Gastrocnemius medialis (tissue), 4 donors: Measurements from ENCODE around the gene IMPA2. TPM values are rescaled to one million over a fixed set of nuclear protein-coding genes. Genes with fewer than 3 reads are reported as not detected.

ENCODE experiments used
- ATAC-seq, 2 donors: fragments of 150-250 bp; one replicate each; pipeline ENCODE4 v1.9.1; 2016
- DNase-seq, 2 donors: peaks; one replicate each; pipeline ENCODE4 v3.0.0-alpha.2; 2019
- H3K27ac ChIP-seq, 4 donors: fragments of 200-600 bp; sonication (generic); 1 replicate in 1 of 4; 2 replicates in 3 of 4; pipeline ENCODE4 v1.5.1; 2016 to 2018; ENCODE audit warnings: mild to moderate bottlenecking in 2 of 4, moderate library complexity in 1 of 4
- H3K27me3 ChIP-seq, 3 donors: fragments of 200-600 bp; sonication (generic) in 2 of 3; 1 replicate in 1 of 3; 2 replicates in 2 of 3; pipeline versions ENCODE4 v1.5.1 to v1.6.0; 2016 to 2019; ENCODE audit warnings: mild to moderate bottlenecking in 1 of 3, moderate library complexity in 1 of 3
- H3K36me3 ChIP-seq, 2 donors: fragments of 200-600 bp; sonication (generic) in 1 of 2; one replicate each; pipeline ENCODE4 v1.5.1; 2017 to 2018
- H3K4me1 ChIP-seq, 2 donors: fragments of 200-600 bp; sonication (generic) in 1 of 2; one replicate each; pipeline ENCODE4 v1.5.1; 2016 to 2017; ENCODE audit warnings: mild to moderate bottlenecking in 2 of 2
- H3K4me3 ChIP-seq, 4 donors: fragments of 200-600 bp; sonication (generic) in 3 of 4; 1 replicate in 1 of 4; 2 replicates in 3 of 4; pipeline ENCODE4 v1.5.1; 2016 to 2019; ENCODE audit warnings: mild to moderate bottlenecking in 2 of 4
- H3K9me3 ChIP-seq, 3 donors: fragments of 200-600 bp; sonication (generic) in 2 of 3; 1 replicate in 1 of 3; 2 replicates in 2 of 3; pipeline ENCODE4 v1.5.1; 2016 to 2019
- POLR2A ChIP-seq, 2 donors: fragments of 450-650 bp; IDR thresholded peaks; one replicate each; pipeline ENCODE4 v1.6.1; 2017; ENCODE audit warnings: antibody characterized with exemption in 2 of 2, mild to moderate bottlenecking in 2 of 2, moderate library complexity in 2 of 2
- in situ Hi-C, 4 donors: fragments of 200-750 bp; cut with MboI; loops; one replicate each; pipeline versions ENCODE4 v1.15.0 to v1.8.0; 2017; ENCODE audit warnings: low sequenced_read_pairs in 4 of 4
- intact Hi-C: fragments of 100-400 bp; cut with DNase I; formaldehyde crosslinking; loops from one replicate; pipeline ENCODE4 v1.15.1; 2023; ENCODE audit warnings: low total_unique reads
- total RNA-seq, 4 donors: library from RNA; depleted of rRNA; stranded (reverse); fragments of >200 nt; gene quantifications; one replicate each; pipeline versions ENCODE4 v1.1.0 to v1.2.3, GENCODE V29; 2016
- TF ChIP-seq, protein P1 (sequence below), 5 experiments: fragments of 450-650 bp in 3 of 5; fragments of 200-600 bp in 2 of 5; sonication (generic) in 2 of 5; IDR thresholded peaks in 4 of 5; conservative IDR thresholded peaks in 1 of 5; 1 replicate in 4 of 5; 2 replicates in 1 of 5; pipeline ENCODE4 v1.5.1; 2016 to 2019; ENCODE audit warnings: antibody characterized with exemption in 5 of 5, mild to moderate bottlenecking in 3 of 5, moderate library complexity in 3 of 5

IMPA2 gene
- total RNA-seq, 4 donors from 2014 or later: 245 to 391 (median 274) TPM

DNA sequence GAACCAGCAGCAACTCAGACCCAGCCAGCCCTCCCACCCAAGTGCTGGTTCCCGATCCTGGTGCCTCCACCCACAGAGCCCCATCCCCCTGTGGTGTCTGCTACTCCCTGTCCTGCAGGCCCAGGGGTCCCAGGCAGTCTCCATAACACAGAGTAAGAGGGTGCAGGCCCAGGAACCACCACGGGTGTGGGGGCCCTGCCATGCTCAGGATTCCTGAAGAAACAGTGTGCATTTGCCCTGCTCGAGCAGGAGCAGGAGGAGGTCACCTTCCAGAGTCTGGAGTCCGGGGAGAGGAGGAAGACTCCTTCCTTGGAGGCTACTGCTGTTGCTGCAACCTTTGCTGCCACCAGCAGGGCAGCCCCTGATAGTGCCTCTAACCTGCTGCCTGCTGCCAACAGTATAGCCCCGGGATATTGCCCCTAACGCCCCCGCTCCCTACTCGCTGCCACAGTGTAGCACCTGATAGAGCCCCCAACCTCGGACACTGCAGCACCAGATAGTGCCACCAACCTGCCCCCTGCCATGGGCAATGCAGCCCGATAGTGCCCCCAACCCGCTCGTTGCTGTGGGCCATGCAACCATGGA lies 65.5 kb downstream of the IMPA2 start:
- Histone ChIP-seq H3K27ac (no peak overlapping the region), H3K4me3 (no peak overlapping the region), H3K36me3 (no peaks in the 10 kb centered on the region), H3K4me1 (no peaks in the 10 kb centered on the region), H3K27me3 (peaks cover 0 to 2% (median 0%) of the 10 kb centered on the region in 3 donors), H3K9me3 (no peaks in the 10 kb centered on the region)
- DNase-seq (no peak), ATAC-seq (no peak)
- TF ChIP-seq POLR2A (IDR thresholded peaks at IDR 0.05): no peak
- TF ChIP-seq, protein P1, sequence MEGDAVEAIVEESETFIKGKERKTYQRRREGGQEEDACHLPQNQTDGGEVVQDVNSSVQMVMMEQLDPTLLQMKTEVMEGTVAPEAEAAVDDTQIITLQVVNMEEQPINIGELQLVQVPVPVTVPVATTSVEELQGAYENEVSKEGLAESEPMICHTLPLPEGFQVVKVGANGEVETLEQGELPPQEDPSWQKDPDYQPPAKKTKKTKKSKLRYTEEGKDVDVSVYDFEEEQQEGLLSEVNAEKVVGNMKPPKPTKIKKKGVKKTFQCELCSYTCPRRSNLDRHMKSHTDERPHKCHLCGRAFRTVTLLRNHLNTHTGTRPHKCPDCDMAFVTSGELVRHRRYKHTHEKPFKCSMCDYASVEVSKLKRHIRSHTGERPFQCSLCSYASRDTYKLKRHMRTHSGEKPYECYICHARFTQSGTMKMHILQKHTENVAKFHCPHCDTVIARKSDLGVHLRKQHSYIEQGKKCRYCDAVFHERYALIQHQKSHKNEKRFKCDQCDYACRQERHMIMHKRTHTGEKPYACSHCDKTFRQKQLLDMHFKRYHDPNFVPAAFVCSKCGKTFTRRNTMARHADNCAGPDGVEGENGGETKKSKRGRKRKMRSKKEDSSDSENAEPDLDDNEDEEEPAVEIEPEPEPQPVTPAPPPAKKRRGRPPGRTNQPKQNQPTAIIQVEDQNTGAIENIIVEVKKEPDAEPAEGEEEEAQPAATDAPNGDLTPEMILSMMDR (IDR thresholded peaks at IDR 0.05 in 4 of 5, conservative IDR thresholded peaks at IDR 0.05 in 1 of 5): no peak
- intact Hi-C loops (no loop called here), in situ Hi-C loops (loop anchor here in 2 of 4 donors (10.0 to 25.0 kb wide), 2 partner anchors 112 to 310 kb away; no protein-coding TSS in a partner anchor)

DNA sequence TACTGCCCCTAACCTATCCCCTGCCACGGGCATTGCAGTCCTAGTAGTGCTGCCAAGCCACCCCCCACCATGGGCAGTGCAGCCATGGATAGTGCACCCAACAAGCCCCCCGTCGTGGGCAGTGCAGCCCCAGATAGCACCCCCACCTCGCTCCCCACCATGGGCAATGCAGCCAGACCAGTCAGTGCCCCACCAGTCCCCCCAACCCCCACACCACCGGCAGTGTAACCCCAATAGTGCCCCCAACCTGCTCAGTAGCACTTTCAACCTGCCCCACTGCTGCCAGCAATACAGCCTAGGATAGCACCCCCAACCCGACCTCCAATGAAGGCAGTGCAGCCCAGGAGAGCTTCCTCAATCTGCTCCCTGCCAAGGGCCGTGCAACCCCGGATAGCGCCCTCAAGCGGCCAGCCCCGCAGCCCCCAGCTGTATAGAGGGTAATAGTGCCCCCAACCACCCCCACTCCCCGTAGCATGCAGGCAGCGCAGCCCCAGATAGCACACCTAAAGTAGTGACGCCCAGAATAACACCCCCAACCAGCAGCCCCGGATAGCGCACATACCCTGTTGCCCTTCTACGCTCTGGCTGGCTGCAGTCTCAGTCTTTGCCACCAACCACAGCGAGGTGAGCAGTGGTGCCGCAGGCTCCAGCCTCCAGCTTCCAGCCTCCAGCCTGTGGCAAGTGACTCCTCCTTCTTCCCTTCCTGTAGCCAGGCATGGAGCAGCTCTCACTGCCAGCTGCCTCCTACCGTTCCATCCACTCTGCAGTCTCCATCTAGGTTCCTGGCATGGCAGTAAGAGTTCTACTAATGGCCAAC lies 66.9 kb downstream of the IMPA2 start:
- peaks cover 0 to 2% (median 0%) of the 10 kb centered on the region in 3 donors for H3K27me3 ChIP-seq
- intact Hi-C loops (no loop called here), in situ Hi-C loops (loop anchor here in 2 of 4 donors (10.0 to 25.0 kb wide), 2 partner anchors 113 to 311 kb away; no protein-coding TSS in a partner anchor)
- no peaks in the 10 kb centered on the region for H3K36me3 ChIP-seq
- H3K4me3 ChIP-seq: no peak overlapping the region
- no peak overlapping the region for H3K27ac ChIP-seq
- H3K4me1 ChIP-seq: no peaks in the 10 kb centered on the region
- no peaks in the 10 kb centered on the region for H3K9me3 ChIP-seq
- no peak for DNase-seq
- no peak for TF ChIP-seq POLR2A (IDR thresholded peaks at IDR 0.05)
- TF ChIP-seq, protein P1 (IDR thresholded peaks at IDR 0.05 in 4 of 5, conservative IDR thresholded peaks at IDR 0.05 in 1 of 5): no peak
- no peak for ATAC-seq

DNA sequence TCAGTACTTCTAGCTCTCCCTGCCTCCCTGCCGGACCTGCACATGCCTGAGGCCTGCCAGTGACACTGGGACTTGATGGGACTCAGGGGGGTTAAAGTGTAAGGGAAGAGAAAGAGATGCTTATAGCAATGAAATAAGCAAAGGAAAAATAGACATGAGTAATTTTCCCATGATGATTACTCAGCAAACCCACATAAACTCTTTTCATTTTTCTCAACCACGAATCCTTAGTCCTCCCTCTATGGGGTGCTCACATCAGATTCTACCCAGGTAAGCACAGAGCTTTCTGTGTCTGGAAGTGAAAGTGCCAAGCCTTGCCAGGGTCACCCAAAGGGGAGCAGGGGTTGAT lies 67.5 kb downstream of the IMPA2 start:
- DNase-seq: no peak
- Histone ChIP-seq H3K4me3 (no peak overlapping the region), H3K36me3 (no peaks in the 10 kb centered on the region), H3K27me3 (peaks cover 0 to 2% (median 0%) of the 10 kb centered on the region in 3 donors), H3K9me3 (no peaks in the 10 kb centered on the region), H3K27ac (no peak overlapping the region), H3K4me1 (no peaks in the 10 kb centered on the region)
- in situ Hi-C loops (loop anchor here in 2 of 4 donors (10.0 to 25.0 kb wide), 2 partner anchors 114 to 312 kb away; no protein-coding TSS in a partner anchor), intact Hi-C loops (no loop called here)
- TF ChIP-seq, protein P1 (IDR thresholded peaks at IDR 0.05 in 4 of 5, conservative IDR thresholded peaks at IDR 0.05 in 1 of 5): no peak
- no peak for TF ChIP-seq POLR2A (IDR thresholded peaks at IDR 0.05)
- ATAC-seq: no peak

DNA sequence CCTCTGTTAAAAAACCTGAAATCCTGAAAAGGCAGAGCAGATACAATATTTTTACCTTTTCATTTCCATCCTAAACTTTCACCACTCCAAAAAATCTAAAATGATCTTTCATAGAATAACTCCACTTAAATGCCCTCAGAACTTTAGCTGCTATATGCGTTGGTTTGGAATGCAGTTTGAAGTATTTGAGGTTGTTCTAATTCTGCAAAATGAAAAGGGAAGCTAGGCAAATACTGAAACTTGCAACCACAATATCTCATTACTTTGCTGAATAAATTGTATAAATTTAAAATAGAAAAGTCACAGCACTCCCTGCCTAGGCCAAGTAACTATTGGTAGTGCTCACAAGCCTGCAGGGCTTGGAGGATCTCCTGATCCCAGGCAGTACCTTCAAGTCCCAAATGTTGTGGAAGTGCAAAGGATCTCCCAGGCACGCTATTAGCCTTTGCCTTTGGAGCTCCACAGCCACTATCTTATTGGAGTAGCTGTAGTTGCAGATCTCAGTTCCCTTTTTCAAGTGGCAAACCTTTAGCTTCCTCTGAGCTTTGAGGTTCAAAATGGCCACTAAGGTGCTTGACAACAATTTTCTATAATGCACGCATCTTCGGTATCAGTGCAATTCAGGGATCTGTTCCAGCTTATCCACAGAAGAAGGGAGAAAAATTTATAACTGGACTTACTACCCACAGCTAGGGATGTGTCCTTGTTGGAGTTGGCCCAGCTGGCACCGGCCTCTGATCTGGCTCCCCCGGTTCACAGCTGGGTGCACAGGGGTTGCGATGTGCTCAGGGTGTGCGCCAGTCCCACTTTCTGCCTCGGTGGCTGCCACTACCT lies 68.9 kb downstream of the IMPA2 start:
- TF ChIP-seq, protein P1 (IDR thresholded peaks at IDR 0.05 in 4 of 5, conservative IDR thresholded peaks at IDR 0.05 in 1 of 5): no peak
- no peak for TF ChIP-seq POLR2A (IDR thresholded peaks at IDR 0.05)

More for the DNA sequence above, 68.9 kb downstream of the IMPA2 start:
- no peaks in the 10 kb centered on the region for H3K4me1 ChIP-seq
- no peaks in the 10 kb centered on the region for H3K9me3 ChIP-seq
- H3K27ac ChIP-seq: no peak overlapping the region
- H3K27me3 ChIP-seq: peaks cover 0 to 2% (median 0%) of the 10 kb centered on the region in 3 donors
- ATAC-seq: no peak
- in situ Hi-C loops (loop anchor here in 3 of 4 donors (10.0 to 25.0 kb wide), 3 partner anchors 112 to 313 kb away; no protein-coding TSS in a partner anchor), intact Hi-C loops (no loop called here)
- no peaks in the 10 kb centered on the region for H3K36me3 ChIP-seq
- DNase-seq: no peak
- H3K4me3 ChIP-seq: no peak overlapping the region
